ENCODE data around the gene CDC16.

- no peak for TF ChIP-seq POLR2AphosphoS5 (IDR thresholded peaks at IDR 0.05; ENCODE audit: low read depth, low read length)
- TF ChIP-seq POLR2A (IDR thresholded peaks at IDR 0.05; ENCODE audit: low read depth, low read length): no peak
- no peak for TF ChIP-seq TAF1 (IDR thresholded peaks at IDR 0.05; ENCODE audit: borderline replicate concordance, low read depth, low read length)
Observed at GRCh38 chr13:114225610-114226009, 9.1 kb upstream of the CDC16 start.

All from GM12892 (cell line).